Hematopoietic multipotent progenitor cell treated with erythropoietin and hydrocortisone succinate and interleukin-3 and kit ligand, for 6 days (in vitro differentiated cells): ENCODE measurements around the gene SNX15.
"Not testable (repeated sequence)": the region's sequence is repeated elsewhere in the genome, so short reads cannot be mapped to it uniquely, and the experiment has no call there.

ENCODE experiments used
- DNase-seq: peaks from one replicate; pipeline ENCODE4 v3.0.0-alpha.2; 2015

SNX15 gene, protein sequence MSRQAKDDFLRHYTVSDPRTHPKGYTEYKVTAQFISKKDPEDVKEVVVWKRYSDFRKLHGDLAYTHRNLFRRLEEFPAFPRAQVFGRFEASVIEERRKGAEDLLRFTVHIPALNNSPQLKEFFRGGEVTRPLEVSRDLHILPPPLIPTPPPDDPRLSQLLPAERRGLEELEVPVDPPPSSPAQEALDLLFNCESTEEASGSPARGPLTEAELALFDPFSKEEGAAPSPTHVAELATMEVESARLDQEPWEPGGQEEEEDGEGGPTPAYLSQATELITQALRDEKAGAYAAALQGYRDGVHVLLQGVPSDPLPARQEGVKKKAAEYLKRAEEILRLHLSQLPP

DNA sequence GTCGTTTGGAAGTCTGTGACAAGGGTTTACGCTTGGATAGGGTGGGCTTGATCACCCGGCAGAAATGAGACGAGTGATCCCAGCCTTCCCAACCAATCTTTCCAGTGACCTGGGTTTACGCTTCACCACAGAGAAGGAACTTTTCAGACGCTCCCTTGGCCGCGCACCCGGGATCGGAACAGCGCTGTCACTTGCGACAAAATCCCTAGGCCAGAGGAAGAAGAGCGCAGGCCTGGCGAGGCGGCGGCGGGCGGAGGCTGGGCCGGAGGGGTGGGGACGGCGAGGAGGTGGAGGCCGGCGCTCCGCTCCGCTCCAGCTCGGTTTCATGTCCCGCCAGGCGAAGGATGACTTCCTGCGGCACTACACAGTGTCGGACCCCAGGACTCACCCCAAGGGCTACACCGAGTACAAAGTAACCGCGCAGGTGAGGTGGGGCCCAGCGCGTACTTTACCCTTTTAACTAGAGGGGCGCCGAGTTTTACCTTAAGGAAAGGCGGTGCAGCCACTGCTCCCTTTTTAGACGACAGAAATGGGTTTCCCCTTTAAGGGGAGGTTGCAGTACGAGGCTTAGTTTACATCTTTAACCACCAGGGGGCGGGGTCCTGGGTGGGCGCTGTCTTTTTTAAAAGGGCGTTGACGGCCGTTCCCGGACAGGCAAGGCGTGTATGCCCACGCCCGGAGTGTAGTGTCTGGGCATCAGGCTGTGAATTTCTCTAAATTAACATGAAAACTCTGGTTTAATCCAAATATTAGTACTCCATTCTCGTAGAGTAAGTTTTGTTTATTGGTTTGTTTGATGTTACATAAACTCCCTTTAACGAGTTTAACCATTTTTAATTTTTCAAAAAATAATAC is at the start of gene SNX15:
TSS of gene SNX15 (plus strand) at position 227 of the 855 bp plus-strand sequence. CDS start at position 326, 99 bp downstream.
- peak; percentile 99 for DNase-seq

DNA sequence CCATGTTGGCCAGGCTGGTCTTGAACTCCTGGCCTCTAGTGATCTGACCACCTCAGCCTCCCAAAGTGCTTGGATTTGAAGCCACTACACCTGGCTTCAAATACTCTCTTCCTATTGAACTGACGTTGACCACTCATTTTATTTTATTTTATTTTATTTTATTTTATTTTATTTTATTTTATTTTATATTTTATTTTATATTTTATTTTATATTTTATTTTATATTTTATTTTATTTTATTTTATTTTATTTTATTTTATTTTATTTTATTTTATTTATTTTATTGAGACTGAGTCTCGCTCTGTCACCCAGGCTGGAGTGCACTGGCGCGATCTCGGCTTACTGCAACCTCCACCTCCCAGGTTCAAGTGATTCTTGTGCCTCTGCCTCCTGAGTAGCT is 43.9 kb upstream of the SNX15 start:
- not testable (repeated sequence) for DNase-seq

DNA sequence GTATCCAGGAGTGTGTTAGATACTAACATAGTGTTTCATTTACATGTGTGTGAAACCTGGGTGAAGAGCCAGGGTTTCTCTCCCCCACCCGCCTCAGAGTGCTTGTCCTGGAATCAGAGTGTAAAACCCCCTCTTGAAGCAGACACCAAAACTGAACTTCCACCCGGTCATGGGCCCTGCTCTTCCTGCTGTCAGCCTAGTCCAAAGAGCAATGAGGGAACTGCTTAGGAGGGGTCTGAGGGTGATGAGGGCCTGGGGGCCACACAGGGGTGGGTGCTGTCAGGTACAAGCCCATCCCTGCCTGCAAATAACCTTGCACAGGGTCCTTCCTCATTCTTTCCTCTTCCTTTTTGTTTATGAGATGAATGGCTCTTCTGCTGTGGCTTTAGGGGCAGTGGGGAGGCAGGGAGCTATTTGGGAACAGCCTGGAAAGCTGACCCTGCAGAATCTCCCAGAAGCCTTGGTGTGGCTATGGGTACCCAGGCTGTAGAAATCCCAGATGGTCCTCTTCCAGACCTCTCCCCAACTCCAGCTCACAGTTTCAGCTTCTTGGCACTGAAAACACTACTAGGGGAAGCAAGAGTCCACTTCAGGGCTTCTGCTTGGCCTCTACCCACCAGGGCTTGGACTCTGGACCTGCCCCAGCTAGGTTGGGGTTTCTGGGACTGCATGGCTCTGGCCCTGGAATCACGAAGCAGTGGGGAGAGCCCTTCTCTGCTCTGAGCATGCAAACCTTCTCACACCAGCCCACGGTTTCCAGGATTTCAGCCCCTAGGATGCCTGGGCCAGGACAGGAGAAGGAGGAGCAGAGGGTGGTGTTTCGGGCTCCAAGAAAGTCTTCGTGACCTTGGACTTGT is 39.0 kb upstream of the SNX15 start:
- DNase-seq: no peak

DNA sequence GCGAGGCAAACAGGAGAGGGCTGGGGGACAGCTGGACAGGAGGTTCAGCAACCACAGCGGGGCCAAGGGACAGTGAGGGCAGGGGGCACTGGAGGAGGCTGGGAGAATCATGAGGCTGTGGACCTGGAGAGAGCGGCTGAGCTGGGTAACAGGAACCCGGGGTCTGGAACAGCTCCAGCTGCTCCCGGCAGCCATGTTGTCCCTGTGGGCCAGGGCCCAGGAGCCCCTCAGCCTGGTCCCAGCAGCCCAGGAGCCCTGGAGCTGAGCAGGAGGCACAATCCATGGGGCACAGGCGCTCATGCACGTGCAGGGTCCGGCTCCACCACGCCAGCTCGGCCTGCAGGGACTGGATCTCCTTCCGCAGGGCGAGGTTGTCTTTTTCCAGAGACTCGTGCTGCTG is 37.8 kb upstream of the SNX15 start:
- DNase-seq: no peak

DNA sequence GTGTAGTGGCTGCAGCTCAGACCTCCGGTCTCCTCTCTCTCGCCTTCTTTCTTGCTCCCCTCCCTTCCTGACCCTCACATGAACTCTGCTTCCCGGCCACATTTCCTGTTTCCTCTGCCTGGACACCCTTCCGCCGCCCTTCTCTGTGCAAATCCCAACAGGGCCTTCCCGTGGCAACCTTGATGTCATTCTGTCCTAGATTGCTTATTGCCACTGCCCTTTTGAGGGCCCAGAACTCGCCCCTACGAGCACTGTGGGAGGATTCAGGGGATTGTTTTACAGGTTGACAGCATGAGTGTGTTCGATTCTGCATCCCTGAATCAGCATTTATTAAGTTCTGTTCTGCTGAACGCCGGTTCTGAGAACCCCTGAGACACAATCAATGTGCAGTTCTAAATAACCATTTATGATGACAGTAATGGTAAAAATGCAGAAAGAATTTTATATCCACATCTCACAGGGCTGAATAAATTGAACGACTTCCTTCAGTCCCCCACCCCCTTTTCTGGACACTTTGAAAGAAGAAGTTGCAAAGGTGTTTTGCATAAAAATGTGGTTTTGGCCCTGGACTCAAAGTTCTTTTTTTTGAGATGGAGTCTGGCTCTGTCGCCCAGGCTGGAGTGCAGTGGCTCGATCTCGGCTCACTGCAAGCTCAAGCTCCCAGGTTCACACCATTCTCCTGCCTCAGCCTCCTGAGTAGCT is 36.9 kb upstream of the SNX15 start:
- peak; percentile 19 for DNase-seq

DNA sequence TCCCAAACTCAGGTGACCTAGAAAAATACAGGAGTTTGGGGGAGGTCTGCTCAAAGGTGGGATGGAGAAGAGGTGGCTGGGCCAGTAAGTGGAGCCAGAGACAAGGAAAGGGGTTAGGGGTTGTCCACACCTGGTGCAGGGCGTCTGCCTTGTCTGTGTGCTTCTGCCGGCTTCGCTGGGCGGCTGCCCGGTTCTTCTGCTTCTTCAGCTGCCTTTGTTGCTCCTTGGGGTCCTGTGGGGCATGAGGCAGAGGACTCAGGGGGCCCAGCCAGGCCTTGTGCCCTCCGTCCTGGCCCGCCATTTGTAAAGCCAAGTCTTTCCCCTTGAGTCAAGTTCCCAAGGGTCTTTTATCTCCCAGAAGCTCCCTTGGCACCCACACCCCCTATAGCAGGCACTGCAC is 32.9 kb upstream of the SNX15 start:
- no peak for DNase-seq

DNA sequence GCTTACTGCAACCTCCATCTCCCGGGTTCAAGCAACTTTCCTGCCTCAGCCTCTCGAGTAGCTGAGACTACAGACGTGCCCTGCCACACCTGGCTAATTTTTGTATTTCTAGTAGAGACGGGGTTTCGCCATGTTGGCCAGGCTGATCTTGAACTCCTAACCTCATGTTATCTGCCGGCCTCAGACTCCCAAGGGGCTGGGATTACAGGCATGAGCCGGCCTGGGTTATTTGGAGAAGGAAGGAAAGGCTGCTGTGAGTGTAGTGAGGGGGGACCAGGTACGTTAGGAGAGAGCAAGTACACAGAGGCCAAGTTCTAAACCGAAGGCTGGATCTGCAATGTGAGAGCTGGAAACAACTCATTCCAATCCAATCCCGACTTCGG is 30.9 kb upstream of the SNX15 start:
- DNase-seq: no peak

DNA sequence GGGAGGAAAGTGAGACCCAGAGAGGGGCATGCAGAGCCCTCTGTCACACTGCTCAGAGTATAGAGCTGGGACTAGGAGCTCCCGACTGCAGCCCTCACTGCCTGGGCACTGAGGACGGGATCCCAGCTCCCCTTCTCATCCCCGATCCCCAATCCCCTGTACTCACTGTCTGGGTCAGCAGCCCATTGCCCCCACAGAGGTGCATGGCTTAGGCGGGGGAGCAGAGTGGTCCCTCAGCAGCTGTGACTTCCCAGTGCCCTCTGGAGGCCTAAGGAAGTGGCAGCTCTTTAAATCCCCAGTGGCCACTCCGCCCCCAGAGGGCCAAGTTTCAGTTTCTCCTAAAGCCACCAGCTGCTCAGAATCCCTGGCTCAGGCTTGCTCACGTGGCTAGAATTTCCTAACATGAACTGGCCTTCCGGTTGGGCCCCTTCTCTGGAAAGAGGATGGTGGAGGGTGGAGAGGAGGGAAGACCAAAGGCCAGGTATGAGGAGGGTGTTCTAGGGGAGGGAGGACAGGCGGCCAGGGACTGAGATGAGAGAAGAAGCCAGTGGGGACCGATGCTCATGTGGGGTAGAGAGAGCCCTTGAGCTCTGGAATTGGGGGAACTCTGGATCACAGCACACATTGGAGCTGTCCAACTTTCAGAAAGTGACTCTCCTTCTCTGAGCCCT is 30.4 kb upstream of the SNX15 start, which contains the start of gene BATF2:
TSS of gene BATF2 (minus strand) at position 262 of the 671 bp plus-strand sequence. CDS start at position 205, 57 bp downstream.
- DNase-seq: peak; percentile 77

DNA sequence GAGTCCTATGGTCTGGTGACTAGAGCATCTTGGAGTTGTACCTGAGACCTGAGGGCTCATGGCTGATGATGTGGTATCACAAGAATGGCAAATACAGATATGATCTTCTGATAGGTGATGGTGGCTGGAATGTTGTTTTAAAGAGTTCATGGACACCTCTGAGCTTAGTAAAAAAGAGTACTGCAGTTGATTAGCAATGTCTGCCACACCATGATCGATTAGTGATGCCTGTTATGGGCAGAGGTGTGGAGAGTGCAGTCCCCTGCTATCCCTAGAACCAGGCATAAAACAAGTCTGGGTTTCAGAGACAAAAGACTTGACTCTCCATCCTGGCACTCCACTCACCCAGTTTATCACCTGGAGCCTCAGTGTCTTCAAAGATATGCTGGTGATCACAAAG is 29.1 kb upstream of the SNX15 start:
- DNase-seq: no peak

DNA sequence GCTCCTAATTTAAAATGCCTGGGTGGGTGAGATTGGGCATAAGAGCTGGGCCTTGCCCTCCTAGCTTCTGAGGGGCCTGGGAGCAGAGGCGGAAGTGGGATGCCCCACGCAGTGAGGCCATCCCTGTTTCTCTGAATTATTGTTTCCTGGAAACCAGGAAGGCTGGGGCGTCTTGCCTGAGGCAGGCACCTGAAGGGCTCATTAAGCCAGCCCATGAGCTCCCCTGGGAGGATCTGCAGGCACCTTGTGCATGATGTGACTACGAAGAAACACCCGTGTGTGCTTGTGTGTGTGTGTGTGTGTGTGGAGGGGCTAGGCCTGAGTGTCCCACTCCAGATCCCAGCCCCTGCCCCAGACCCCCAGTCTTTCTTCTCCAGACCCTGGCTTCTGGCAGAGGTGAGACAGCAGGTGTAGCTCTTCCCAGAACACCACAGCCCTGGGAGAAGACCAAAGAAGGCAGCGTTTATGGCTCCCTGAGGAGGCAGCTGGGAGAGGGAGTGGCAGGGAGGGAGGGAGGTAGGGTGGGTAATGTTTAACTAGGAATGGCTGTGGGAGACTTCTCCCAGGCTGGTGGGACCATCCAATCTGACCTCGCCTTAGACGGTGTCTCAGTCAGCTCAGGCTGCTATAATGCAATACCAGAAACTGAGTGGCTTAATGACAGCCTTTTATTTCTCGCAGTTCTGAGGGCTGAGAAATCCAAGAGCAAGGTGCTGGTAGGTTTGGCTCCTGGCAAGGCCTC is 28.4 kb upstream of the SNX15 start:
- no peak for DNase-seq

DNA sequence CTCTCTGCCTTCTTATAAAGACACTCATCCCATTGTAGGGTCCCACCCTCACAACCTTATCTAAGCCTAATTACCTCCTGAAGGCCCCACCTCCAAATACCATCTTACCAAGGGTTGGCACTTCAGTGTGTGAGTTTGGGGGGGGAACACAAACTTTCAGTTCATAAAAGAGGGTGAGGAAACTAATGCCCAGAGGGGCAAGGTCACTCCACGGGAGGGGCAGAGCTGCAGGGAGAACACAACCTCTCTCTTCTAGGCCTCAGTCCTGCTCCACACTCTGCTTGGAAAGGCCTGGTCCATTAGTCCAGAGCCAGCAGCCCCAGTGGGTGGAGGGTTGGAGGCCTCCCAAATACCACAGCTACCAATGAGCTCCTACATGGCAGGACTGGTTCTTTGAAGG is 27.8 kb upstream of the SNX15 start:
- DNase-seq: no peak

DNA sequence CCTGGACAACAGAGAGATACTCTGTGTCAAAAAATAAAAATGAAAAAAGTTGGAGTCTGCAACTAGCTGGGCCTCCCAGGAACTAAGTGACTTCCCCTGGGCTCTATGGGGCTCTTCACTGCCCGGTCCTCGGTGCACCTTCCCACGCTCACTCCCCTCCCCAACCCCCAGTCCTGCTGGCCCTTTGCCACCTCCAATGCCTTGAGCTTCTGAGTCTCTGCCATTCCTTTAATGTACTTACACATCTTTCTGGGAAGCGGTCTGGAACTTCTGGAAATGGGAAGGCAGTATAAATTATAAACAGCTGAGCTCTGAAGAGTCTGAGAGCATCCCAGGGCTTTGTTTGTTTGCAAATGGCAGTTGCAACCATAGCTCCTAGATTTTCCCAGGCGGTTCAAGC is 24.5 kb upstream of the SNX15 start:
- DNase-seq: no peak

DNA sequence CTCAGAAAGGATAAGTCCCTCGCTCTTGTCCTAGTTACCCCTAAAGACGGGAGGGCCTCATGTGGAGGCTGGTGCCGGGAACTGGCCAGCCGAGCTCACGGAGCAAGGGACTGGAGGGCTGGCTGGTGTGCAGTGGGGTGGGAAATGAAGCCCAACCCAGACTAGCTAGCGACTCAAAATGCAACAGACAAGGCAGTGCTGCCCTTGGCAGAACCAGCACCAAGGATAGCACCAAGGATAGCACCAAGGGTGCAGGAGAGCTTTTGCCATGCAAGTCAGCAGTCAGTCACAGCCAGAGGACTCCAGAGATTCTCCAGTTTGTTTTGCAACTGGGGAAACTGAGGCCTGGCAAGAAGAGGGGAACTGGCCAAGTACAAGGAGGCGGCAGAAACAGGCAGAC is 24.0 kb upstream of the SNX15 start:
- DNase-seq: peak; percentile 30

DNA sequence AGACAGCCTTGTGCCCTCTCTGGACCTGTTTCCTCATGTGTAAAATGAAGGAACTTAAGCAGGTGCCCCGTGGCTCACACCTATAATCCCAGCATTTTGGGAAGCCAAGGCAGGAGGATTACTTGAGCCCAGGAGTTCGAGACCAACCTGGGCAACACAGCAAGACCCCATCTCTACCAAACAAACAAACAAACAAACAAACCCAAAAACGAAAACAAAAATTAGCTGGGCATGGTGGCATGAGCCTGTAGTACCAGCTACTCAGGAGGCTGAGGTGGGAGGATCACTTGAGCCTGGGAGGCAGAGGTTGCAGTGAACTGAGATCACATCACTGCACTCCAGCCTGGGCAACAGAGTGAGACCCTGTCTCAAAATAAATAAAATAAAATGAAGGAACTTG is 23.3 kb upstream of the SNX15 start:
- DNase-seq: not testable (repeated sequence)

DNA sequence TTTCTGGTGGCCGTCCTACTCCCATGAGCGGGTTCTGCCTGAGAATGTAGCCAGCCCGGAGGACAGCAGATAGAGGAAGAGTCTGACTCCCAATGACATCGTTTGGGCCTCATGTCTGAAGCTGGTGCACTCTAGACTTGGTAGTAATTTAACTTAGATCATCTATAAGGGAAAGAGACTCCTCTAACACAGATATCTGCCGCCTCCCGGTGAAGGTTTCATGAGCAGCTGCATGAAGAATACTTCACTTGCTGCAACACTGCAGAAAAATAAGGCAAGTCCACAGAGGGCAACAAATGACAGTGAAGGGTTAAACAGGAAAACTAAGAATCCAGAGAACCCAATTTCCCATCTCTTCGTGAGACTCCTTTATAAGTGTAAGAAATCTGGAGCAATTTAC is 19.2 kb upstream of the SNX15 start:
- no peak for DNase-seq

DNA sequence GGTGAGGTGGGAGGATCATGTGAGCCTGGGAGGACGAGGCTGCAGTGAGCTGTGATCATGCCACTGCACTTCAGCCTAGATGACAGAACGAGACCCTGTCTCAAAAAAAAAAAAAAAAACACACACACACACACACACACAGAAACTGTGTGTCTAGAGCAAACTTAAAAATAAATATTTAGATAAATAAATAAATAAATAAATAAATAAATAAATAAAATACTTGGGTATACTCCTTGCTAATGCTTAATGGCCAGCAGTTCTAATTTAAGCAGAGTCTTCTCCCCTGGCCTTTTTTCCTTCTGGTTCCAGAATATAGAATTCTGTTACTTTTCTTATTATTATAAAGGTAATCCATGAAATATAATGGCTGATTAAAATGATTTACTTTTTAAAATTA is 18.4 kb upstream of the SNX15 start:
- DNase-seq: no peak

DNA sequence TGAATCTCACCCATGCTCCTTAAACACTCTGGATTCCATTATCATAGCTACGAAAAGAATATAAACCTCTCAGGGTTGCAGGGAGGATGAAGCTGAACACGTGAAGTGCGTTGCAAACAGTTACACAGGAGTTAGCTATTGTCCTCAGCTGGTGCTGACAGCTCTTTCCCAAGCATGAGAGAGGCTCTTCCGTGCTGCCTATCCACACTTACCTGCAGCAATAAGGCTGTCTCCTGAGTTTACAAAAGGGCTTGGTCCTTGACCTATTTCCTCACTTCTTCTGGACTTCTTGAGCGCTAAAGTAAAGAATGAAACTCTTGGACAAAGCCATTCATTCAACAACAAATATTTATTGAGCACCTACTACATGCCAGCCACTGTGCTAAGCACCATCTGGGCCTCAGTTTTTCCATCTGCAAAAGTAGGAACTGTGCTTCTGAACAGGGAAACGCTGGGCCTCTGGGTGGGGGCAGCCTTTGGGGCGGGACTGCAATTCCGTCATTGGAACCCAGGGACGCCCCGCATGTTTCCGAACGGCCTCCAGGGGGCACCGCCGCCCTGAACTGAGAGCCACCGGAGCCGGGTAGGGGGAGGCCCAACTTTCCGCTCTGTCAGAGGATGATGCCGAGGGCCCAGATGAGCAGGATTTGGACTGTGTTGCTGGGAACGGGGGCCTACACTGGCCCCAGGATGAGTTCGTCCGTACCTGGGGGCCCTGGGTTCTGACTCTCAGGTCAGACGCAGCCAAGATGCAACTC is 13.9 kb upstream of the SNX15 start:
- DNase-seq: peak; percentile 96

DNA sequence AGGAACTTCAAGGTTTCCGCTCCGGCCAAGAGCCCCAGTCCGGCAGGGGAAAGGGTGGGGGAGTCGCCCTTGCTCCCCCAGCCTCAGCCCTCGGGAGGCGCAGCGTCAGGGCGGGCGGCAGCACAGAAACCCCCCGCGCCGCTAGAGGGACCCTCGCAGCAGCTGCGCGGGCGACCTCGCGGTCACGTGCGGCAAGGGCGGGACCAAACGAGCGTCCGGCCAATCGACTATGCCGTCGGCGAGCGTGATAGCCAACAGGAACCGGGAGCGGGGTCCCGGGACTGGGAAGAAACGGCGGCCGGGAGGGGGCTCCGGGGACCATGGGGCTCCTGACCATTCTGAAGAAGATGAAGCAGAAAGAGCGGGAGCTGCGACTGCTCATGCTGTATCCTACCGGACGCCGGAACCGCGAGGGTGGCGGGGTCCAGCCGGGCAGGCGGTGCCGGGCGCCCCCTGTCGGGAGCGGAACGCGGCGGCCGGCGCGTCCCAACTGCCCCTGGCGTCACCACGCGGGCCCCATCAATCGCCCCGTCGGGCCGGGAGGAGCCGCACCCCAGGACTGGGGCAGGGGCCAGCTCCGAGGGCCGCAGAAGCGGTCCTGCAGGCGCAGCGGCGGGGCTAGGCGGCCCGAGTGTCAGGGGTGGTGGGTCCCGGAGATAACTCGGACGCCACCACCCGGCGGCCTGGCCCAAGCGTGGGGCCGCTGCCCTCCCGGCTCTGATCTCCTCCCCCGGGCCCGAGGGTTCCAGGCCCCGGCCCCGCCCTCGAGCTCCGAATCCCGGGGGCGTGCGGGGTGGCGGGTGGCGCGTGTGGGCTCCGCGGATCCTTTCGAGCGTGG is 13.1 kb upstream of the SNX15 start, which contains the start of gene ARL2:
TSS of gene ARL2 (plus strand) at position 273 of the 838 bp plus-strand sequence. CDS start at position 321, 48 bp downstream.
- peak; percentile 95 for DNase-seq

DNA sequence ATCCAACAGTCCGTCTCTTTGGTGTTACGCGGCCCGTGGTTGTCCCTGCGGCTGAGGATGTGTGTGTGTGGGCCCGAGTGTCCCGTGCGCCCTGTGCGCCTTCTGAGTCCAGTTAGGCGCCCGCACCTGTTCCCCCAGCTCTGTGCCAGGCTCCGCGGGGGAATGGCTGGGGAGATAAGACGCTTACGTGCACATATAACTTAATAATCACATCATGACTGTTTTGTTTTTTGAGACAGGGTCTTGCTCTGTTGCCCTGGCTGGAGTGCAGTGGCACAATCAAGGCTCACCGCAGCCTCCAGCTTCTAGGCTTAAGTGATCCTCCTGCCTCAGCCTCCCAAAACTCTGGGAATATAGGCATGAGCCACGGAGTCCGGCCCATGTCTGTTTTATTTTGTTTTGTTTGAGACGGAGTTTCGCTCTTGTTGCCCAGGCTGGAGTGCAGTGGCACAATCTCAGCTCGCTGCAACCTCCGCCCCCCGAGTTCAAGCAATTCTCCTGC is 12.5 kb upstream of the SNX15 start:
- DNase-seq: peak; percentile 66
